Pancreas (tissue), 10 donors: ENCODE data around the gene HCCS. TPM values are rescaled to one million over a fixed set of nuclear protein-coding genes. Genes with fewer than 3 reads are reported as not detected.
"Not testable (repeated sequence)": the region's sequence is repeated elsewhere in the genome, so short reads cannot be mapped to it uniquely, and the experiment has no call there.

ENCODE experiments used
- ATAC-seq, 4 donors: fragments of 200-7000 bp; cut with Tn5 transposase; one replicate each; pipeline versions ENCODE4 v1.8.0 to v1.9.1; 2020; ENCODE audit warnings: mild to moderate bottlenecking in 4 of 4, moderate library complexity in 4 of 4
- DNase-seq, 6 donors: peaks; one replicate each; pipeline ENCODE4 v3.0.0-alpha.2; 2020
- FAIRE-seq: peaks from 2 replicates; lab custom pipeline; 2012; peaks lifted over from hg19 to GRCh38; lab: Jason Lieb, UNC
- H3K27ac ChIP-seq, 4 donors: fragments of 200-600 bp; sonication (generic); 1 replicate in 3 of 4; 2 replicates in 1 of 4; pipeline versions ENCODE4 v1.5.0 to v1.8.0; 2020
- H3K27me3 ChIP-seq, 4 donors: fragments of 200-600 bp; one replicate each; pipeline ENCODE4 v1.8.0; 2021
- H3K36me3 ChIP-seq, 3 donors: fragments of 200-600 bp; sonication (generic) in 1 of 3; one replicate each; pipeline versions ENCODE4 v1.5.0 to v1.8.0; 2020 to 2021
- H3K4me1 ChIP-seq, 3 donors: fragments of 200-600 bp; one replicate each; pipeline ENCODE4 v1.8.0; 2021
- H3K4me3 ChIP-seq, 4 donors: fragments of 200-600 bp; sonication (generic) in 2 of 4; one replicate each; pipeline versions ENCODE4 v1.5.0 to v1.8.0; 2020 to 2021
- H3K9me3 ChIP-seq, 4 donors: fragments of 200-600 bp; one replicate each; pipeline ENCODE4 v1.8.0; 2021
- CTCF ChIP-seq, 4 donors: fragments of 200-600 bp; sonication (generic) in 3 of 4; IDR thresholded peaks; one replicate each; pipeline versions ENCODE4 v1.5.0 to v1.8.0; 2021; ENCODE audit warnings: antibody characterized with exemption in 4 of 4
- WGBS, 2 donors: extraction: QIAGEN DNeasy Blood & Tissue Kit; methylation state at CpG; one replicate each; pipeline ENCODE4 v1.1.7; 2013; 5-methylcytosine and 5-hydroxymethylcytosine counted together
- intact Hi-C, 3 donors: fragments of 100-400 bp; cut with DNase I; formaldehyde crosslinking; loops; one replicate each; pipeline versions ENCODE4 v1.11.1 to v1.14.2; 2022
- polyA plus RNA-seq, 2 donors: library from polyadenylated mRNA; stranded (reverse); fragments of 200-250 nt; gene quantifications; one replicate each; pipeline ENCODE4 v1.2.3, GENCODE V29; 2013
- total RNA-seq, 6 donors: library from RNA; stranded (reverse); fragmentation: NEBNext Ultra II Directional in 4 of 6; extraction: Animal tissue kit (Norgen Biotek cat#: 25700) in 4 of 6; gene quantifications; one replicate each; pipeline versions ENCODE4 v1.2.1 to v1.2.4, GENCODE V29; 2021 to 2023
- donor health status: healthy with polysubstance abuse.
- donor health status: DM: no; HTN: no; CAD: no; lungs with moderate emphysema.
- donor health status: DM: no; HTN: no; CAD: no.
- donor health status: control.
- donor health status: control.
- donor health status: Bipolar disorder and iron deficiency.
- donor health status: DM: yes; HTN: yes; CAD: no.
- donor health status: DM: no; HTN: no; CAD: no.
- donor health status: DM: no; HTN: no; CAD: no.
- donor health status: DM: yes; HTN: yes; CAD: no.

The HCCS gene
- total and polyA plus RNA-seq, 8 donors, result 3.2 to 9.2 (median 6.4) TPM

GRCh38 chrX:11117745-11118144 is 6.6 kb downstream of the HCCS start:
- DNase-seq (no peak), FAIRE-seq (no peak), ATAC-seq (no peak)
- 69 to 88% methylated on average over 3 of the region's 3 CpGs for WGBS, 2 donors
- Histone ChIP-seq H3K9me3 (no peaks in the 10 kb centered on the region), H3K27me3 (no peaks in the 10 kb centered on the region), H3K36me3 (peaks cover 0 to 14% (median 0%) of the 10 kb centered on the region in 3 donors), H3K4me3 (no peak overlapping the region), H3K4me1 (no peaks in the 10 kb centered on the region), H3K27ac (no peak overlapping the region)
- no peak for TF ChIP-seq CTCF (IDR thresholded peaks at IDR 0.05)
- intact Hi-C loops, result no loop called here

- 55 to 58% methylated on average over 8 of the region's 8 CpGs for WGBS, 2 donors
- peaks cover 0 to 14% (median 0%) of the 10 kb centered on the region in 3 donors for H3K36me3 ChIP-seq
These were observed 8.3 kb downstream of the HCCS start for GRCh38 chrX:11119313-11119943.

GRCh38 chrX:11123087-11123486 is 12.0 kb downstream of the HCCS start:
- intact Hi-C loops, H3K9me3 ChIP-seq, H3K4me1 ChIP-seq, H3K27ac ChIP-seq, H3K4me3 ChIP-seq, ATAC-seq, H3K27me3 ChIP-seq, H3K36me3 ChIP-seq, FAIRE-seq, DNase-seq: not testable (repeated sequence)
- WGBS, 2 donors, result 85 to 89% methylated on average over 3 to 5 of the region's 6 CpGs

More at GRCh38 chrX:11119313-11119943, 8.3 kb downstream of the HCCS start:
- no peaks in the 10 kb centered on the region for H3K27me3 ChIP-seq
- H3K4me3 ChIP-seq, result no peak overlapping the region
- H3K9me3 ChIP-seq, result no peaks in the 10 kb centered on the region
- DNase-seq, result no peak
- H3K27ac ChIP-seq, result no peak overlapping the region
- intact Hi-C loops, result no loop called here
- H3K4me1 ChIP-seq, result no peaks in the 10 kb centered on the region
- TF ChIP-seq CTCF (IDR thresholded peaks at IDR 0.05), result no peak
- no peak for ATAC-seq
- FAIRE-seq, result no peak

GRCh38 chrX:11124112-11124511 is 13.0 kb downstream of the HCCS start:
- H3K9me3 ChIP-seq, result no peaks in the 10 kb centered on the region
- ATAC-seq (no peak), DNase-seq (no peak), FAIRE-seq (no peak)
- no peak overlapping the region for H3K4me3 ChIP-seq
- 34 to 49% methylated on average over 2 of the region's 2 CpGs for WGBS, 2 donors
- no peak for TF ChIP-seq CTCF (IDR thresholded peaks at IDR 0.05)
- H3K36me3 ChIP-seq, result no peaks in the 10 kb centered on the region
- no peaks in the 10 kb centered on the region for H3K4me1 ChIP-seq
- no peaks in the 10 kb centered on the region for H3K27me3 ChIP-seq
- H3K27ac ChIP-seq, result no peak overlapping the region
- intact Hi-C loops, result no loop called here

GRCh38 chrX:11125060-11125459 is 13.9 kb downstream of the HCCS start:
- WGBS, 2 donors, result 66 to 83% methylated on average over 5 of the region's 5 CpGs
- intact Hi-C loops, result no loop called here
- no peak for ATAC-seq
- no peak for DNase-seq
- no peak for FAIRE-seq
- Histone ChIP-seq H3K9me3 (no peaks in the 10 kb centered on the region), H3K27me3 (no peaks in the 10 kb centered on the region), H3K4me1 (no peaks in the 10 kb centered on the region), H3K27ac (no peak overlapping the region), H3K36me3 (no peaks in the 10 kb centered on the region), H3K4me3 (no peak overlapping the region)
- no peak for TF ChIP-seq CTCF (IDR thresholded peaks at IDR 0.05)
